ENCODE data around the gene MANSC4.

MANSC4 gene

DNA sequence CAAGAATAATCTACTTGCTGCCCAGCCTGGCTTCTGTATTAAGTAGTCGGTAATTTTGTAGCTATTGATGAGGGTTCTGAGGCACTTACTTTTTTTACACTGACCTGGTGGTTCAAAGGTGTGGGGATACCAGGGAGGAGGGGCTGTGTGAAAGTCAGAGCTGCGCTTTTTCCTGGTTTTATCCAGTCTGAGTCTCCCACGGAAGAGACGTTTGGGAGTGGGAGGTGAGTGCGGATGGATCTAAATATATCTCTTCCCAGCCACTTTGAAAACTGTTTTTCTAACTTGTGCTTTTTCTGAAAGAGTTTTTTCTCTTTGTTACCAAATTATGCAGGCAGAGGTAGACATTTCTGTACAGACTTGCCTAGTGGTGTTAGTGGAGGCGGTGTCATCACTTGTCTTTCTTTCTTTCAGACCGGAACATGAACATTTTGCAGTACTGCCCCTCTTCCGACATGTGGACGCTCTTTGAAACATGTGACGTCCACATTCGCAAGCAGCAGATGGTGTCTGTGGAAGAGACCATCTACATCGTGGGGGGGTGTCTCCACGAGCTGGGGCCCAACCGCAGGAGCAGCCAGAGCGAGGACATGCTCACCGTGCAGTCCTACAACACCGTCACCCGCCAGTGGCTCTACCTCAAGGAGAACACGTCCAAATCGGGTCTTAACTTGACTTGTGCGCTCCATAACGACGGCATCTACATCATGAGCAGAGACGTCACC is 17.4 kb upstream of the MANSC4 start:
- TF ChIP-seq, protein P1, sequence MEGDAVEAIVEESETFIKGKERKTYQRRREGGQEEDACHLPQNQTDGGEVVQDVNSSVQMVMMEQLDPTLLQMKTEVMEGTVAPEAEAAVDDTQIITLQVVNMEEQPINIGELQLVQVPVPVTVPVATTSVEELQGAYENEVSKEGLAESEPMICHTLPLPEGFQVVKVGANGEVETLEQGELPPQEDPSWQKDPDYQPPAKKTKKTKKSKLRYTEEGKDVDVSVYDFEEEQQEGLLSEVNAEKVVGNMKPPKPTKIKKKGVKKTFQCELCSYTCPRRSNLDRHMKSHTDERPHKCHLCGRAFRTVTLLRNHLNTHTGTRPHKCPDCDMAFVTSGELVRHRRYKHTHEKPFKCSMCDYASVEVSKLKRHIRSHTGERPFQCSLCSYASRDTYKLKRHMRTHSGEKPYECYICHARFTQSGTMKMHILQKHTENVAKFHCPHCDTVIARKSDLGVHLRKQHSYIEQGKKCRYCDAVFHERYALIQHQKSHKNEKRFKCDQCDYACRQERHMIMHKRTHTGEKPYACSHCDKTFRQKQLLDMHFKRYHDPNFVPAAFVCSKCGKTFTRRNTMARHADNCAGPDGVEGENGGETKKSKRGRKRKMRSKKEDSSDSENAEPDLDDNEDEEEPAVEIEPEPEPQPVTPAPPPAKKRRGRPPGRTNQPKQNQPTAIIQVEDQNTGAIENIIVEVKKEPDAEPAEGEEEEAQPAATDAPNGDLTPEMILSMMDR (IDR thresholded peaks at IDR 0.05) = no peak

DNA sequence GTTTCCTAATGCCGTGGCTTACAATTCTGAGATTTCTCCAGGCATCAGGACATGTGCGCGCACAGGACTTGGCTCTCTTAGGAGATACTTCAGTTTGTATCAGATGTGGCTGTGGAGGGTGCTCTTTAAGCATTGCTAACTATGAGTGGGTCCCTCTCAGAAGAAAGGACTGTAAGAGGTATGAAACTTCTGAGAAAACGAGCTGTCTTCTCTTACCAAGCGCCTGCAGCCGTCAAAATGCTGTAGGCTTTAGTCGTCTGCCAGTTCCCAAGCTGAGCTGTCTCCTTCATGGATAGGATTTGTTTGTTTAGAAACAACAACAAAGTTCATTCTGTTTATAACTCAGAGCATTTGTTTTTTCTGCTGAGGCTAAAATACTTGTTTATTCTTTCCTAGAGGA is 16.1 kb upstream of the MANSC4 start:
- TF ChIP-seq, protein P1 (IDR thresholded peaks at IDR 0.05) = no peak

DNA sequence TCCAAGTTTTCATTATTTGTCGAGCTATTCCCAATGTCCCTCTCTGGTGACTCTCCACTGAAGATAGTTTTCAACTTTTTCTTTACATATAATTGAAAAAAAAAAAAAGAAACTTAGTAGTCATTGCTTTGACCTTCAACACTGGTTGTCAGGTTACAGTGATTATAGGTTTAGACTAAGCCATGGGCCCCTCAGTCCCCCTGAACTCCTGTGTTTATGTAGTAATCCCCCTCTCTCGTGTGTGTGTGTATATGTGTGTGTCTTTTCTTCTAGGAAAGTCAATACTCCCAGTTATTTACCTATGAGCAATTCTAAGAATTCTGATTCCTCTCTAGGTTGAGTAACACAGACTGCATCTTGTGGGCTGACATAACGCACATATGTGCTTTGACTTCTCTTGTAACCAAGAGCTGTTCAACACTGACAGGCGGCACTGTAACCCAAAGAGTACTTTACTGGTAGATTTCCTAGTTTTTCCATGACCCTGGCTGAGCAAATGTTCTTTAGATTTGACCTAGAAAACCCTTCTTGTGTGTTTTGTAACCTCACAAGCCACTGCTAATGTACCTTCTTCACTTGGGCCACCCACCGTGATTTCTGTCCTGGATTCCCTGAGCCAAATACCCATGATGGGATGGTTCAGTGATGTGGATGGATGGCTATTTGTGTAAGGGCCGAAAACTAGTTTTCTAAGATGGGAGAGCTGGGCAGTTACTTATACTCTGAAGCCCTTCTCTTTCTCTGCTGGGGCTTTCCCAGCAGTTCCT is 15.0 kb upstream of the MANSC4 start:
- TF ChIP-seq, protein P1 (IDR thresholded peaks at IDR 0.05) = no peak

DNA sequence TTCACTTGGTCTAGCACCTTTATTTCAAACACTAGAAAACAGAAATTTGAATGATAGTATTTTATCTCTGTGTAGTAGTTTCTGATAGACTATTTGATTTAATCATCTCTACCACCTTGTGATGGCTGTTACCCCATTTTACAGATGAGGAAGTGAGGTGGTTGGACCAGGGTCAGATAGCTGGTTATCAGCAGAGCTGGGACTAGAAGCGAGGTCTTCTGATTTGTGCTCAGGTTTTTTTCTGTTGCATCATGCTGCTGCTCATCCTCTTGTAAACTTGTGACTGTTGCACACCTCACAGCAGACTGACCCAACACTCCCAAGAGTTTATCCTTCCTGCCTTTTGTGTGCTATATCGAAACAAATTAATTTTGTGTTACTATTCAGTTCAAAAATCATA is 10.1 kb upstream of the MANSC4 start:
- TF ChIP-seq, protein P1 (IDR thresholded peaks at IDR 0.05) = no peak

DNA sequence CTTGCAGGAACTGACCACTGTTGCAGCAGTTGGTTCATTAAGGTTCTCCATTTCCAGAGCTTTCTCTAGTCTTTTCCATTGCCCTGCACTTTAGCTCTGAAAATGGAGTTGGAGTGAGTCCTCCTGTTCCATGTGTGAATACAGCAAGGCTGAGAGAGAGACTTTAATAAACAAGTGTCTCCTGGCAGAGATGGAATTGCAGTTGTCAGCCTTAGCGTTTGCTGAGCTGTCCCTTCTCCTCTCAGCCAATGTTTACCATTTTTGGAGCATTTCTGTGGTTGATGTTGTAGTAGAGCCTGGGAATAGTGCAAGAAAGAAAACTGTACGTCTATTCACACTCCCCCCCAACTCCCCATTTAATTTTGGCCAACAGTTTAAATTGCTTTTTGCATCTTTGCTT is 7.5 kb upstream of the MANSC4 start:
- TF ChIP-seq, protein P1 (IDR thresholded peaks at IDR 0.05) = no peak

DNA sequence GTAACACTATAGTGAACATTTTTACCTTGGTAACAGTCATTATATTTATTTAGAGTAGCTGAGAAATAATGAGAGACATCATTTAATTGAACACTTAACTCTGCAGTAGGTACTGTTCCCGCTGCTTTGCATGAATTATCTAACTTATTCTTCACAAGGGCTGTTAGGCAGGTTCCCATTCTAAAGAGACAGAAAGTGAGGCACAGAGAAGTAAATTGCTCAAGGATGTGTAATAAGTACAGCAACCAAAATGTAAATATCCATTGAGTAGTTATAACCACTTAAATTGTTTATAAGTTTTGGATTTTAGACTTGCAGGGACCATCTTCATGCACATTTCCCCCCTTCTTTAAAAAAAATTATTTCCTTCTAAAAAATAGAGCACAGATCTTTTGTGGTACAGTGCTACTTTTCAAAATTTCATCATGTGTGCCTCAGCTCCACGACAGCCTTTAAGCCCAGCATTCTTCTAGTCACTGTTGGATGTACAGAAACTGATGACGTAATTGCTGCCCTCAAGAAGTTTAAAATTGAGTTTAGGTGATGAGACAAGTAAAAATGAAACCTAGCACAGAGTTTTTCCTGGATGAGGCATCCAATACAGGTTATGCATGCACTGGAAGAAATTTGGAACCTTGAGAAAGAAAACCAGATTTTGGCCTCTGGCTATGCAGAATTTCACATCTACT is 6.0 kb upstream of the MANSC4 start:
- TF ChIP-seq, protein P1 (IDR thresholded peaks at IDR 0.05) = no peak

DNA sequence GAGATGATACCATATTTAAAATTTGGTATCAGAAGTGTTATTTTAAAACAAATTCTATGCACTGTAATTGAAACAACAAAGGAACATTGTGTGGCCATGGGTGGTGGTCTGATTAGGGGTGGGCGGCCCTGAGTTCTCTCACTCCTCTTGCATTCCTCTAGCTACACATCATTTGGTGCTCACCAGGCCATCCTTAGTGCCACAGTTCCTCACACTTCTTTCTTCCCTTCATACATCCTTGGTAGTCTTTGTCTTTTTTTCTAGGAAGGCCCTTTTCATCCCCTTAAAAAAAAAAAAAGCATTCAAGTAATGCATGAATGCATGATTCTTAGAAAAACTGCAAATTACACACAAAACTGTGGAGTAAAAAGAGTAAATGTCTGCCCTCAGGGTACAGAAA is 2.4 kb upstream of the MANSC4 start:
- TF ChIP-seq, protein P1 (IDR thresholded peaks at IDR 0.05) = no peak

All from LNCAP (cell line).